HCT116 (cell line): ENCODE data around the gene PLAU. TPM values are rescaled to one million over a fixed set of nuclear protein-coding genes. Genes with fewer than 3 reads are reported as not detected.

ENCODE experiments used
- ATAC-seq: fragments of 200-7000 bp; cut with Tn5 transposase; 2 replicates; pipeline ENCODE4 v1.9.1; 2020; ENCODE audit warnings: mild to moderate bottlenecking, moderate library complexity
- BruUV-seq: library from RNA; stranded (reverse); fragments of 400-500 nt; replicated peaks from 2 replicates; lab custom pipeline; 2021; lab: Mats Ljungman, UMichigan
- CTCF ChIA-PET: fragments of 300-600 bp; sonication (Branson Sonifier 250); formaldehyde crosslinking; loops from one replicate; lab custom pipeline; 2021; ENCODE audit warnings: antibody characterized with exemption; lab: Charles Lee
- POLR2A ChIA-PET: fragments of 300-600, 350-600 bp; sonication (Branson Sonifier 250); formaldehyde crosslinking; loops from one replicate; lab custom pipeline; 2021; ENCODE audit warnings: antibody characterized with exemption; lab: Charles Lee
- RAD21 ChIA-PET, 2 experiments: fragments of 300-600 bp; sonication (Branson Sonifier 250); formaldehyde crosslinking; loops; one replicate each; lab custom pipeline; 2023; ENCODE audit warnings: low total read pairs in 2 of 2; ENCODE audit not compliant: uncharacterized antibody in 2 of 2, unreplicated experiment in 2 of 2, low non-redundant PET in 1 of 2; lab: Charles Lee
- DNase-seq: peaks from one replicate; pipeline ENCODE4 v3.0.0-alpha.2; 2010; ENCODE audit warnings: low read depth, low spot score
- H2AFZ ChIP-seq: fragments of 200-600 bp; shearing (Covaris generic), sonication (generic); 2 replicates; pipeline ENCODE4 v1.6.1; 2017; ENCODE audit warnings: low read depth, mixed run types, mixed read lengths, antibody characterized with exemption, low read length; ENCODE audit not compliant: poor library complexity, severe bottlenecking
- H3K27ac ChIP-seq: 2 replicates; pipeline ENCODE4 v1.5.1; 2012; ENCODE audit warnings: low read depth, low read length
- H3K27me3 ChIP-seq: fragments of 200-600 bp; sonication (generic); 2 replicates; pipeline ENCODE4 v1.6.1; 2016; ENCODE audit warnings: mixed run types, low read length, mixed read lengths; ENCODE audit not compliant: insufficient read depth
- H3K36me3 ChIP-seq, 2 experiments: fragments of 200-500 bp in 1 of 2; fragments of 200-600 bp in 1 of 2; sonication (Bioruptor generic) in 1 of 2; sonication (generic) in 1 of 2; 2 replicates each; pipeline versions ENCODE4 v1.5.1 to v1.6.1; 2014 to 2016; ENCODE audit warnings: low read length in 2 of 2, inconsistent platforms in 1 of 2, mixed read lengths in 1 of 2, mixed run types in 1 of 2; ENCODE audit not compliant: insufficient read depth in 2 of 2, control insufficient read depth in 1 of 2
- H3K4me1 ChIP-seq, 2 experiments: fragments of 200-600 bp in 1 of 2; sonication (generic) in 1 of 2; 2 replicates each; pipeline versions ENCODE4 v1.5.1 to v1.6.1; 2012 to 2017; ENCODE audit warnings: low read length in 2 of 2, inconsistent platforms in 1 of 2, mild to moderate bottlenecking in 1 of 2, mixed read lengths in 1 of 2, mixed run types in 1 of 2, moderate library complexity in 1 of 2; ENCODE audit not compliant: insufficient read depth in 2 of 2, control insufficient read depth in 1 of 2
- H3K4me2 ChIP-seq: fragments of 200-600 bp; sonication (generic); 2 replicates; pipeline ENCODE4 v1.6.1; 2017; ENCODE audit warnings: mixed run types, low read length, mixed read lengths
- H3K4me3 ChIP-seq, 2 experiments: fragments of 200-600 bp in 1 of 2; sonication (generic) in 1 of 2; replicated peaks in 1 of 2; 2 replicates each; pipeline ENCODE4 v1.5.1; 2011 to 2016; ENCODE audit warnings: low read length in 2 of 2, control low read depth in 1 of 2, low read depth in 1 of 2, mild to moderate bottlenecking in 1 of 2, mixed read lengths in 1 of 2, mixed run types in 1 of 2
- H3K79me2 ChIP-seq: fragments of 200-600 bp; sonication (generic); 2 replicates; pipeline ENCODE4 v1.6.1; 2017; ENCODE audit warnings: mild to moderate bottlenecking, mixed run types, low read length, moderate library complexity, mixed read lengths; ENCODE audit not compliant: insufficient read depth
- H3K9ac ChIP-seq: fragments of 200-600 bp; sonication (generic); 2 replicates; pipeline ENCODE4 v1.6.1; 2016; ENCODE audit warnings: low read length, mixed read lengths
- H3K9me2 ChIP-seq: fragments of 200-600 bp; sonication (generic), shearing (Covaris generic); 2 replicates; pipeline ENCODE4 v1.6.1; 2017; ENCODE audit warnings: mixed run types, mild to moderate bottlenecking, moderate library complexity; ENCODE audit not compliant: insufficient read depth
- H3K9me3 ChIP-seq, 2 experiments: fragments of 200-500 bp in 1 of 2; fragments of 200-600 bp in 1 of 2; sonication (Bioruptor generic) in 1 of 2; sonication (generic) in 1 of 2; 2 replicates each; pipeline ENCODE4 v1.6.1; 2014 to 2017; ENCODE audit warnings: low read length in 2 of 2, mixed read lengths in 2 of 2, inconsistent platforms in 1 of 2, low read depth in 1 of 2, mild to moderate bottlenecking in 1 of 2, mixed run types in 1 of 2, moderate library complexity in 1 of 2; ENCODE audit not compliant: control insufficient read depth in 1 of 2, insufficient read depth in 1 of 2
- H4K20me1 ChIP-seq: fragments of 200-600 bp; sonication (generic), shearing (Covaris generic); 2 replicates; pipeline ENCODE4 v1.6.1; 2017; ENCODE audit warnings: mixed run types, mild to moderate bottlenecking, moderate library complexity; ENCODE audit not compliant: insufficient read depth
- CBX3 ChIP-seq: IDR thresholded peaks from 2 replicates; pipeline ENCODE4 v1.6.1; 2012; ENCODE audit warnings: low read depth
- EZH2 ChIP-seq: fragments of 200-600 bp; sonication (generic); IDR thresholded peaks from 2 replicates; pipeline ENCODE4 v1.6.1; 2017; ENCODE audit warnings: antibody characterized with exemption, mixed run types
- EZH2phosphoT487 ChIP-seq: fragments of 200-600 bp; IDR thresholded peaks from 2 replicates; pipeline ENCODE4 v1.6.1; 2018; ENCODE audit warnings: antibody characterized with exemption, borderline replicate concordance
- FOSL1 ChIP-seq: IDR thresholded peaks from 2 replicates; pipeline ENCODE4 v1.6.1; 2012; ENCODE audit warnings: low read depth
- JUND ChIP-seq: IDR thresholded peaks from 2 replicates; pipeline ENCODE4 v1.6.1; 2012
- POLR2A ChIP-seq: IDR thresholded peaks from 2 replicates; pipeline ENCODE4 v1.7.0; 2011; ENCODE audit warnings: borderline replicate concordance; ENCODE audit not compliant: insufficient read depth, insufficient read length; ENCODE audit errors: extremely low read depth
- RAD21 ChIP-seq: IDR thresholded peaks from 2 replicates; pipeline ENCODE4 v1.6.1; 2012; ENCODE audit warnings: low read depth, mild to moderate bottlenecking
- SRF ChIP-seq: IDR thresholded peaks from 2 replicates; pipeline ENCODE4 v1.6.1; 2012; ENCODE audit warnings: low read depth
- YY1 ChIP-seq: IDR thresholded peaks from 2 replicates; pipeline ENCODE4 v1.6.1; 2011; ENCODE audit warnings: low read length, low read depth, moderate library complexity, mild to moderate bottlenecking; ENCODE audit not compliant: insufficient replicate concordance; ENCODE audit errors: extremely low read depth
- ZFX ChIP-seq: fragments of 450-650 bp; IDR thresholded peaks from 2 replicates; pipeline ENCODE4 v1.6.1; 2017
- ZNF274 ChIP-seq: fragments of 200-500 bp; sonication (Bioruptor generic); IDR thresholded peaks from 2 replicates; pipeline ENCODE4 v1.6.1; 2014; ENCODE audit warnings: mild to moderate bottlenecking, low read depth, low read length, inconsistent platforms
- intact Hi-C: fragments of 100-400 bp; cut with micrococcal nuclease; formaldehyde crosslinking; loops from 2 replicates; pipeline ENCODE4 v1.10.0; 2022
- total RNA-seq: library from RNA; stranded (reverse); gene quantifications from one replicate; pipeline ENCODE4 v1.2.1, GENCODE V29; 2021; ENCODE audit not compliant: unreplicated experiment
- TF ChIP-seq, protein P1 (sequence below): IDR thresholded peaks from 2 replicates; pipeline ENCODE4 v1.6.1; 2011; ENCODE audit warnings: mild to moderate bottlenecking, low read length, moderate library complexity; ENCODE audit not compliant: insufficient replicate concordance; ENCODE audit errors: extremely low read depth
- TF ChIP-seq, protein P2 (sequence below): IDR thresholded peaks from 2 replicates; pipeline ENCODE4 v1.6.1; 2012

The PLAU gene
- total RNA-seq, 1 experiment from 2014 or later, result 60.3 TPM

DNA sequence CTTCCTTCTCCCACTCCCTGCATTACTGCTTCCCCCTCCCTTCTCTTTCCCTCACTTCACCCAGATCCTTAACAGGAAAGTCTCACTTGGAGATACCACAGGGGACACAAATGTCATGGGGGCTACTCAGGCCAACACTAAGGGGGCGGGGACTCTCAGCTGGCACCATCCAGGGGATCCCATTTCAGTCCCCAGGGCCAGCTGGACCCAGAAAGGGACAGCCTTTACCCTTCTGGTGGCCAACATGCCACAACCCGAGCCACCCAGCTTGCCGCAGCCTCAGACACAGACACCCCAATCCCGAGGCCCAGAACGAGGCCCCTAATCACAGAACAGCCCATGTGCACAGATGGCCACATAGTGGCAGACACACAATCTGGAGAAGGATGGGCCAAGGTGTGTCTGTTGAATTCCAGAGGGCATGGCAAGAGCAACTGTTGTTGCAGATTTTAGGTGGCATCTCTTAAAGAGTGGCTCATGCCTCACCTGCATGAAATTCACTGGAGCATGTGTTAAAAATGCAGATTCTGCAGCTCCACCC is 42.2 kb upstream of the PLAU start (continued):
- TF ChIP-seq, protein P1, sequence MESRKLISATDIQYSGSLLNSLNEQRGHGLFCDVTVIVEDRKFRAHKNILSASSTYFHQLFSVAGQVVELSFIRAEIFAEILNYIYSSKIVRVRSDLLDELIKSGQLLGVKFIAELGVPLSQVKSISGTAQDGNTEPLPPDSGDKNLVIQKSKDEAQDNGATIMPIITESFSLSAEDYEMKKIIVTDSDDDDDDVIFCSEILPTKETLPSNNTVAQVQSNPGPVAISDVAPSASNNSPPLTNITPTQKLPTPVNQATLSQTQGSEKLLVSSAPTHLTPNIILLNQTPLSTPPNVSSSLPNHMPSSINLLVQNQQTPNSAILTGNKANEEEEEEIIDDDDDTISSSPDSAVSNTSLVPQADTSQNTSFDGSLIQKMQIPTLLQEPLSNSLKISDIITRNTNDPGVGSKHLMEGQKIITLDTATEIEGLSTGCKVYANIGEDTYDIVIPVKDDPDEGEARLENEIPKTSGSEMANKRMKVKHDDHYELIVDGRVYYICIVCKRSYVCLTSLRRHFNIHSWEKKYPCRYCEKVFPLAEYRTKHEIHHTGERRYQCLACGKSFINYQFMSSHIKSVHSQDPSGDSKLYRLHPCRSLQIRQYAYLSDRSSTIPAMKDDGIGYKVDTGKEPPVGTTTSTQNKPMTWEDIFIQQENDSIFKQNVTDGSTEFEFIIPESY, result no peak
- no peak for TF ChIP-seq EZH2
- TF ChIP-seq SRF, result no peak
- no peak for TF ChIP-seq JUND

DNA sequence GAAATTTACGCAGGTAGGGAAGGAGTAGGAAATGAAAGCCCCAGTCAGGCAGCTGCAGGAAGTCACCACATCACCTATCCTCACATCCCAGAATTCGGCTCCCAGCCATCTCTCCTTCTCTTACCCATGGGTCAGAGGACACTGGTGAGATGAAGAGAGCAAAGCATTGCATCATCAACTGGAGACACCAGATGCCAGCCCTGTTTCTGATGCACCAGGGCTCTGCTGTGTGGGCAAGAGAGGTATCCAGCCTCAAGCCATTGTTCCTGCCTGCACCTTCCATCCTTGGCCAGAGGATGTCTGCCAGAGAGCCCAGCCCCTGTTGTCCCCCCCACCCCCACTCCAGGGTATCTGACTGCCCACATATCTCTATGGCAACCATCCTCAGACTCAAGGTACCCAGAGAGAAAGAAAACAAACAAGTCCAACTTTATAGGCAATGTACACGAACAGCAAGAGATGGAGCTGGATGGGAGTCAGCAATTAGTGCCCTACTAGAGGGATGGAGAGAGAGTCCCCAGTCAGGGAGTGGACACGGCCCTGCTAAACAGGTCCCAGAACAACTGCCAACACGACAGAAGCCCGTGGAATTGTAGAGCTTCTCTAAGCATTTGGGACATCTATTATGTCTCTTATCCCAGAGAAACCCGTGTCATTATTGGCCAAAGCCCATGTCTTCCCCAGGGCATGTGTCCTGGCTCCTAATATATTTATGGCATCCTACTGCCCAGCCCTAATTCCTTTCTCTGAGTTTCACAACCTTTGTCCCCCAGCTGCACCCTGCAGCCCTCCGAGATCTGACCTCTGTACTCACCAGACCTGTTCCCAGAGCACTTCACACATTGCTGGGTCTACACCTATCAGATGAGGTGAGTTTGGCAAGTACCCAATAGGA is 39.4 kb upstream of the PLAU start:
- peaks cover 12 to 22% of the 10 kb centered on the region in 2 experiments; a peak in 3 of 4 replicates for H3K36me3 ChIP-seq
- H3K4me3 ChIP-seq, result no peak overlapping the region
- 0 out of 2 replicates have a peak overlapping the region, but pooled peaks have one; percentile 77 for H3K4me2 ChIP-seq
- peaks cover 54% of the 10 kb centered on the region for H3K79me2 ChIP-seq
- DNase-seq (no peak), ATAC-seq (no peak)
- no peak overlapping the region for H2AFZ ChIP-seq
- intact Hi-C loops, result no loop called here
- ChIA-PET POLR2A (no interaction called here), RAD21 (no interaction called here), CTCF (no interaction called here)
- no peak overlapping the region for H3K27ac ChIP-seq
- H3K4me1 ChIP-seq, result peaks cover 21 to 38% of the 10 kb centered on the region in 2 experiments
- H3K9me3 ChIP-seq, result no peaks in the 10 kb centered on the region
- no peaks in the 10 kb centered on the region for H3K9me2 ChIP-seq
- no TSS peak for BruUV-seq
- H3K27me3 ChIP-seq, result no peaks in the 10 kb centered on the region
- H4K20me1 ChIP-seq, result no peaks in the 10 kb centered on the region
- H3K9ac ChIP-seq, result no peak overlapping the region
- TF ChIP-seq POLR2A, result no peak
- TF ChIP-seq RAD21, result no peak
- TF ChIP-seq EZH2phosphoT487, result no peak
- TF ChIP-seq, protein P2, sequence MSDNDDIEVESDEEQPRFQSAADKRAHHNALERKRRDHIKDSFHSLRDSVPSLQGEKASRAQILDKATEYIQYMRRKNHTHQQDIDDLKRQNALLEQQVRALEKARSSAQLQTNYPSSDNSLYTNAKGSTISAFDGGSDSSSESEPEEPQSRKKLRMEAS, result no peak
- no peak for TF ChIP-seq FOSL1
- no peak for TF ChIP-seq YY1
- no peak for TF ChIP-seq ZNF274
- TF ChIP-seq CBX3, result no peak
- TF ChIP-seq ZFX, result no peak
